GM21367 (cell line): ENCODE results near the gene INPP4A.

Source experiments
- ATAC-seq: cut with Tn5 transposase; IDR thresholded peaks from one replicate; pipeline ENCODE4 v1.9.1; 2021; ENCODE audit not compliant: unreplicated experiment

Gene INPP4A

GRCh38 chr2:98537390-98538126 is 92.9 kb downstream of the INPP4A start:
- ATAC-seq = no peak

GRCh38 chr2:98538280-98539041 is 93.8 kb downstream of the INPP4A start:
- no peak for ATAC-seq

GRCh38 chr2:98539056-98539735 is 94.5 kb downstream of the INPP4A start:
- ATAC-seq = no peak

- ATAC-seq = no peak
Observed at GRCh38 chr2:98540536-98540935, 95.9 kb downstream of the INPP4A start.

- no peak for ATAC-seq
Observed at GRCh38 chr2:98541489-98541888, 96.8 kb downstream of the INPP4A start.

- no peak for ATAC-seq
Observed at GRCh38 chr2:98541906-98542305, 97.2 kb downstream of the INPP4A start.

- no peak for ATAC-seq
Observed at GRCh38 chr2:98543214-98543613, 98.6 kb downstream of the INPP4A start.

GRCh38 chr2:98543842-98544241 is 99.2 kb downstream of the INPP4A start:
- ATAC-seq = no peak

GRCh38 chr2:98545591-98545990 is 100.9 kb downstream of the INPP4A start:
- ATAC-seq = no peak

- ATAC-seq = no peak
Observed at GRCh38 chr2:98546186-98546585, 101.5 kb downstream of the INPP4A start.

- ATAC-seq = no peak
Observed at GRCh38 chr2:98547092-98547790, 102.6 kb downstream of the INPP4A start.

- ATAC-seq = no peak
Observed at GRCh38 chr2:98548920-98549818, 104.5 kb downstream of the INPP4A start.

GRCh38 chr2:98550165-98550564 is 105.5 kb downstream of the INPP4A start:
- no peak for ATAC-seq

GRCh38 chr2:98551316-98551715 is 106.7 kb downstream of the INPP4A start:
- no peak for ATAC-seq

- no peak for ATAC-seq
Observed at GRCh38 chr2:98552499-98553179, 108.0 kb downstream of the INPP4A start.

- no peak for ATAC-seq
Observed at GRCh38 chr2:98554116-98554861, 109.6 kb downstream of the INPP4A start.

GRCh38 chr2:98555696-98556095 is 111.0 kb downstream of the INPP4A start:
- ATAC-seq = no peak

GRCh38 chr2:98556344-98557033 is 111.8 kb downstream of the INPP4A start:
- ATAC-seq = peak; percentile 55
